ENCODE measurements around the gene RGSL1. TPM values are rescaled to one million over a fixed set of nuclear protein-coding genes. Genes with fewer than 3 reads are reported as not detected.

RGSL1 gene
- total and polyA plus RNA-seq, 2 donors = 0.02 TPM; not detected in 1

DNA sequence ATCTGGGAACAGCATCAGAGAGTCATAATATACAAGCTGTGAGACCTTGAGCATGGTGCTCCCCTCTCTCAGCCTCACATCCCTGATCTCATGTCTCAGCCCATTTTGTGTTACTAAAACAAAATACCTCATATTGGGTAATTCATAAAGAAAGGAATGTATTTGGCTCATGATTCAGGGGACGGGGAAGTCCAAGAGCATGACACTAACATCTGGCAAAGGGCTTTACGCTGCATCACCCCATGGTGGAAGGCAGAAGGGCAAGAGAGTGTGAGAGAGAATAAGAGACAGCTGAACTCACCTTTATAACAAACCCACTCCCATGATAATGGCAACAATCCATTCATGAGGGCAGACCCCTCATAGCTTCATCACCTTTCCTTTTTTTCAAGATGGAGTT lies 102.6 kb downstream of the RGSL1 start:
- H3K4me1 ChIP-seq (ENCODE audit: control insufficient read depth in 2 of 2, insufficient read depth in 2 of 2, low read length in 2 of 2) = no peaks in the 10 kb centered on the region
- no peaks in the 10 kb centered on the region for H3K27me3 ChIP-seq (ENCODE audit: control insufficient read depth in 2 of 2, insufficient read depth in 1 of 2, low read length in 1 of 2)
- H3K9me3 ChIP-seq (ENCODE audit: control insufficient read depth in 2 of 2, insufficient read depth in 1 of 2, low read length in 1 of 2) = peaks cover 0 to 1% of the 10 kb centered on the region in 2 donors
- no peak overlapping the region for H3K4me3 ChIP-seq (ENCODE audit: low read length in 2 of 2)
- no peak overlapping the region for H3K27ac ChIP-seq (ENCODE audit: low read depth in 1 of 2, low read length in 1 of 2)
- no peaks in the 10 kb centered on the region for H3K36me3 ChIP-seq (ENCODE audit: control insufficient read depth in 2 of 2, insufficient read depth in 2 of 2, low read length in 1 of 2)
- no peak for DNase-seq (ENCODE audit: low read depth in 6 of 9, low spot score in 9 of 9)
- WGBS = 98% methylated on average over 2 of the region's 2 CpGs

DNA sequence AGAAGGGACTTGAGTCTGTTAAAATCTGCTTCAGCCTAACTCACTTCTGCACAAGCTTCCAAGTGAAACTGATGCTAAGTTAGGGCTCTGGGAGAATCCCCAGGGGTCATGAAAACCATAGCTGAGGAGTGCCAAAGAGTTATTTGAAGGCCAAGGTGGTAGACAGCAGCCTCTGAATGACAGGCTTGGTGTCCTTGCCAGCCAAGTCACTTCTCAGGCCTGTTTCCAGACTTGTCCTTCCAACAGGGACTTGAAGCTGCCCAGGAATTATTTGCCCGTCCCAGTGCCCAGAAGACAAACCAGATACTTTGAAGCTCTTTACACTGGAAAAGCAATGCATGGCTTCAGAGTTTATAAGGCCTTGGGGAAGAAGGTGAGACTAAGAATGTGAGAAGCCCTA lies 105.5 kb downstream of the RGSL1 start:
- Histone ChIP-seq H3K4me3 (ENCODE audit: low read length in 2 of 2) (no peak overlapping the region), H3K27me3 (ENCODE audit: control insufficient read depth in 2 of 2, insufficient read depth in 1 of 2, low read length in 1 of 2) (no peaks in the 10 kb centered on the region), H3K36me3 (ENCODE audit: control insufficient read depth in 2 of 2, insufficient read depth in 2 of 2, low read length in 1 of 2) (no peaks in the 10 kb centered on the region), H3K27ac (ENCODE audit: low read depth in 1 of 2, low read length in 1 of 2) (no peak overlapping the region), H3K4me1 (ENCODE audit: control insufficient read depth in 2 of 2, insufficient read depth in 2 of 2, low read length in 2 of 2) (no peaks in the 10 kb centered on the region), H3K9me3 (ENCODE audit: control insufficient read depth in 2 of 2, insufficient read depth in 1 of 2, low read length in 1 of 2) (peaks cover 0 to 1% of the 10 kb centered on the region in 2 donors)
- no peak for DNase-seq (ENCODE audit: low read depth in 6 of 9, low spot score in 9 of 9)
- 98% methylated on average over 1 of the region's 1 CpG for WGBS

GRCh38 chr1:182556279-182556678 lies 106.3 kb downstream of the RGSL1 start:
- no peak for DNase-seq (ENCODE audit: low read depth in 6 of 9, low spot score in 9 of 9)
- Histone ChIP-seq H3K27ac (ENCODE audit: low read depth in 1 of 2, low read length in 1 of 2) (no peak overlapping the region), H3K36me3 (ENCODE audit: control insufficient read depth in 2 of 2, insufficient read depth in 2 of 2, low read length in 1 of 2) (no peaks in the 10 kb centered on the region), H3K9me3 (ENCODE audit: control insufficient read depth in 2 of 2, insufficient read depth in 1 of 2, low read length in 1 of 2) (peaks cover 0 to 1% of the 10 kb centered on the region in 2 donors), H3K4me3 (ENCODE audit: low read length in 2 of 2) (no peak overlapping the region), H3K27me3 (ENCODE audit: control insufficient read depth in 2 of 2, insufficient read depth in 1 of 2, low read length in 1 of 2) (no peaks in the 10 kb centered on the region), H3K4me1 (ENCODE audit: control insufficient read depth in 2 of 2, insufficient read depth in 2 of 2, low read length in 2 of 2) (no peaks in the 10 kb centered on the region)

DNA sequence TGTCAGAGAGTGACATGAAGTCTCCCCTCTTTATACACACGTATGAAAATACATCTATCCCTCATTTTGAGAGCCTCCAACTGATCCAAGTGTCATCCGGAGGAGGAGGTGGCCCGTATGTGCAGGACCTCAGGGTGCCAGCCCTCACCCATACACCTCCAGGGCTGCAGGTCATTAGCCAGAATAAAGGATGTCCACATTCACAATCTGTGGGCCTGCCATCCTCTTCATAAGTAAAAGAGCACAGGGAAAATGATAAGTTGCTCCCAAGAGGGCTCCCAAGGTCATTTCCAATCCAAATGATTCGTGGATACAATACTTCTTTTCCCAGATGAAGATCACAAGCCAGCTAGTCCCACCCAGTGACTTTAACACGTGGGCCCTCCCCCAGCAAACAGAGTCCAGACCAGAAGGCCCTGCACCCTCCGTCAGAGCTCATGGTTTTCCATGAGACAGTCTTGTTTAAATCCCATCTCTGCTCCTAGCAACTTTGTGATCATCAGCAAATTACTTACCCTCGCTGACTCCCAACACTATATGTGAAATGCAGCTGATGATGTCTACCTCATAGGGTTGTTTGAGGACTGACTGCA lies 110.5 kb downstream of the RGSL1 start:
- whole genome bisulfite sequencing = 86% methylated on average over 7 of the region's 7 CpGs
- Histone ChIP-seq H3K4me1 (ENCODE audit: control insufficient read depth in 2 of 2, insufficient read depth in 2 of 2, low read length in 2 of 2) (no peaks in the 10 kb centered on the region), H3K27me3 (ENCODE audit: control insufficient read depth in 2 of 2, insufficient read depth in 1 of 2, low read length in 1 of 2) (no peaks in the 10 kb centered on the region), H3K36me3 (ENCODE audit: control insufficient read depth in 2 of 2, insufficient read depth in 2 of 2, low read length in 1 of 2) (no peaks in the 10 kb centered on the region), H3K4me3 (ENCODE audit: low read length in 2 of 2) (no peak overlapping the region), H3K9me3 (ENCODE audit: control insufficient read depth in 2 of 2, insufficient read depth in 1 of 2, low read length in 1 of 2) (no peaks in the 10 kb centered on the region), H3K27ac (ENCODE audit: low read depth in 1 of 2, low read length in 1 of 2) (no peak overlapping the region)
- DNase-seq (ENCODE audit: low read depth in 6 of 9, low spot score in 9 of 9) = no peak

DNA sequence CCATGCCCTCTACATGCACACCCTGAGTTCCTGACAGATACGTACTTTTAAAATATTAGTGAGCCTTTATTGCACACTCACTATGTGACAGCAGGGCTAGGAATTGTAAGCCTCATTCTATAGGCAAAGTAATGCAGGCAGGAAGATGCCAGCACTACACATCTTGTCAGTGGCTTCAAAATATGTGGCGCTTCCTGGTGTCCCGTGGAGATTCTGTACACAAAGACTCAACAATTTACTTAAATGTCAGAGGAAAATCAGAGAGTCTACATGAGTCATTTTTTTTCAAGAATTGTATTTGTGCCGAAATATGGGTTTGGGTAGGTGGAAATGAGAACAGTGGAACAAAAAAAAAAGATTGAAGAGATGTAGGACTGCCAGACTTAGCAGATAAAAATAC lies 111.5 kb downstream of the RGSL1 start:
- no peak overlapping the region for H3K27ac ChIP-seq (ENCODE audit: low read depth in 1 of 2, low read length in 1 of 2)
- H3K9me3 ChIP-seq (ENCODE audit: control insufficient read depth in 2 of 2, insufficient read depth in 1 of 2, low read length in 1 of 2) = no peaks in the 10 kb centered on the region
- H3K4me3 ChIP-seq (ENCODE audit: low read length in 2 of 2) = no peak overlapping the region
- DNase-seq (ENCODE audit: low read depth in 6 of 9, low spot score in 9 of 9) = no peak
- H3K27me3 ChIP-seq (ENCODE audit: control insufficient read depth in 2 of 2, insufficient read depth in 1 of 2, low read length in 1 of 2) = no peaks in the 10 kb centered on the region
- H3K4me1 ChIP-seq (ENCODE audit: control insufficient read depth in 2 of 2, insufficient read depth in 2 of 2, low read length in 2 of 2) = no peaks in the 10 kb centered on the region
- 92% methylated on average over 4 of the region's 4 CpGs for WGBS
- H3K36me3 ChIP-seq (ENCODE audit: control insufficient read depth in 2 of 2, insufficient read depth in 2 of 2, low read length in 1 of 2) = no peaks in the 10 kb centered on the region

DNA sequence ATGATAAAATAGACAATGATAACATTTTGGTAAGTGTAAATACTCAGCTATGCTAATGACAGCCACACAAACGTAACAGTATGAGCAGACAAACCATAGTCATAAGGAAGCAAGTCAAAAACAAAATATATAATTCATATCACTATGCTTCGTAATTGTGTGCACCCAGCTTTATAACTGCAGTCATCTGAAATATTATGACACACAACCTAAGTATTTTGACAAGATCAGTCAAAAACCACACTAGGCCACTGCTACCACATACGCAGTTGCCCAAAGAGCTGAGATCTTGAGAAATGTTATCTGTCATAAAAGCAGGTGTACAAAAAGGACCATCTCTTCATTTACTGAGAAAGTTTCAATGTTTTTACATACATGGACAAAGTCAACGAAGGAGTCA lies 113.1 kb downstream of the RGSL1 start:
- no peak for DNase-seq (ENCODE audit: low read depth in 6 of 9, low spot score in 9 of 9)
- Histone ChIP-seq H3K27me3 (ENCODE audit: control insufficient read depth in 2 of 2, insufficient read depth in 1 of 2, low read length in 1 of 2) (no peaks in the 10 kb centered on the region), H3K36me3 (ENCODE audit: control insufficient read depth in 2 of 2, insufficient read depth in 2 of 2, low read length in 1 of 2) (no peaks in the 10 kb centered on the region), H3K4me1 (ENCODE audit: control insufficient read depth in 2 of 2, insufficient read depth in 2 of 2, low read length in 2 of 2) (no peaks in the 10 kb centered on the region), H3K9me3 (ENCODE audit: control insufficient read depth in 2 of 2, insufficient read depth in 1 of 2, low read length in 1 of 2) (no peaks in the 10 kb centered on the region), H3K27ac (ENCODE audit: low read depth in 1 of 2, low read length in 1 of 2) (no peak overlapping the region), H3K4me3 (ENCODE audit: low read length in 2 of 2) (no peak overlapping the region)
- 95% methylated on average over 4 of the region's 4 CpGs for WGBS

DNA sequence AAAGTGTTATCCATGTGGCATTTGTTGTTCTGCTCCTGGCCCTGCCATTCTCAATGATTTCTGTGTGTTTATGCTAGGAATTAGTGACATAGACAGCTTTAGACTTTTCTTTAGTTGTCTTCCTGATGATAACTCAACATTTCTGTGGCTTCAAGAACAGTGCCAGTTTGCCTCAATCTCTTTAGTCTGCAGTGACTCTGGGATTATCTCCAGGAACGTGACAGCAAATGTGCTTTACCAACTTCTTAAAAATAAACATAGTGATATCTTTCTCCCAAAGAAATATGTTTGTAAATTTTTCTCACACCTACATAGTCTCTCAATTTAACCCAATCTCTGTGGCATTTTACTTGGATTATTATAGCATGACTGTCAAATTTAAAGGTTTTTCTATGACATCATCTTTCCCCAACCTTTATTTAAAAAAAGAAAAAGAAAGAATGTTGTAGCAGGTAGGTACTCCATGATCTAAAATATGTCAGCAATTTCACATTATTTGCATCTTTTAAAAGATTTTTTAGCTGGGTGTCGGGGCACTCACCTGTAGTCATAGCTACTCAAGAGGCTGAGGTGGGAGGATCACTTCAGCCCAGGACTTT lies 114.6 kb downstream of the RGSL1 start:
- Histone ChIP-seq H3K4me1 (ENCODE audit: control insufficient read depth in 2 of 2, insufficient read depth in 2 of 2, low read length in 2 of 2) (no peaks in the 10 kb centered on the region), H3K9me3 (ENCODE audit: control insufficient read depth in 2 of 2, insufficient read depth in 1 of 2, low read length in 1 of 2) (no peaks in the 10 kb centered on the region), H3K27ac (ENCODE audit: low read depth in 1 of 2, low read length in 1 of 2) (no peak overlapping the region), H3K36me3 (ENCODE audit: control insufficient read depth in 2 of 2, insufficient read depth in 2 of 2, low read length in 1 of 2) (no peaks in the 10 kb centered on the region), H3K4me3 (ENCODE audit: low read length in 2 of 2) (no peak overlapping the region), H3K27me3 (ENCODE audit: control insufficient read depth in 2 of 2, insufficient read depth in 1 of 2, low read length in 1 of 2) (no peaks in the 10 kb centered on the region)
- no peak for DNase-seq (ENCODE audit: low read depth in 6 of 9, low spot score in 9 of 9)
- WGBS = 92% methylated on average over 2 of the region's 2 CpGs

DNA sequence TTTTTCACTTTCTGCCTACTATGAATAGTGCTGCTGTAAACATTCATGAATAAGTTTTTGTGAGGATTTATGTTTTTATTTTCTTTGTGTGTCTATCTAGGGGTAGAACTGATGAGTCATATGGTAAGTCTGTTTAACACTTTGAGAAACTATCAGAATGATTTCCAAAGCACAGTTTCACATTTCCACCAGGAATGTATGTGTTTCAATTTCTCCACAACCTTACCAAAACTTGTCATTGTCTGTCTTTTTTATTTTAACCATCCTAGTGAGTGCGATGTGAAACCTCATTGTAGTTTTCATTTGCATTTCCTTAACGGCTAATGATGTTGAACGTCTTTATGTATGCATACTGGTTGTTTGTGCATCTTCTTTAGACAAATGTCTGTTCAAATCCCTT lies 115.6 kb downstream of the RGSL1 start:
- WGBS = 76% methylated on average over 3 of the region's 3 CpGs
- no peaks in the 10 kb centered on the region for H3K9me3 ChIP-seq (ENCODE audit: control insufficient read depth in 2 of 2, insufficient read depth in 1 of 2, low read length in 1 of 2)
- DNase-seq (ENCODE audit: low read depth in 6 of 9, low spot score in 9 of 9) = no peak
- H3K4me3 ChIP-seq (ENCODE audit: low read length in 2 of 2) = no peak overlapping the region
- H3K4me1 ChIP-seq (ENCODE audit: control insufficient read depth in 2 of 2, insufficient read depth in 2 of 2, low read length in 2 of 2) = no peaks in the 10 kb centered on the region
- no peak overlapping the region for H3K27ac ChIP-seq (ENCODE audit: low read depth in 1 of 2, low read length in 1 of 2)
- H3K36me3 ChIP-seq (ENCODE audit: control insufficient read depth in 2 of 2, insufficient read depth in 2 of 2, low read length in 1 of 2) = no peaks in the 10 kb centered on the region
- no peaks in the 10 kb centered on the region for H3K27me3 ChIP-seq (ENCODE audit: control insufficient read depth in 2 of 2, insufficient read depth in 1 of 2, low read length in 1 of 2)

DNA sequence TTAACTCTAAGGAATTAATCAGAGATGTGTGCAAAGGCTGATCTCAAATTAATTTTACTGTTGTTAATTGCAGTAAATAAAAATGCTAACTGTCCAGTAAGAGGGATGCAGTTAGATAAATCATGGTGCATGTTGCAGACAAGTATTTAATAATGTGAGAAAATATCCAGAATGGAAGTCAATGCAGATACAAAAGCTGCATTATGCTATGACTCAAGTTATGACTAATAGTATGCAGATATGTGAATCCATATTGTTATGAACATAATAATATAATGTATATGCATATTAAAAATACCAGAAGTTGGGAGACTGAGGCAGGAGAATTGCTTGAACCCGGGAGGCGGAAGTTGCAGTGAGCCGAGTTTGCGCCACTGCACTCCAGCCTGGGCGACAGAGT lies 117.7 kb downstream of the RGSL1 start:
- Histone ChIP-seq H3K27me3 (ENCODE audit: control insufficient read depth in 2 of 2, insufficient read depth in 1 of 2, low read length in 1 of 2) (no peaks in the 10 kb centered on the region), H3K4me3 (ENCODE audit: low read length in 2 of 2) (no peak overlapping the region), H3K4me1 (ENCODE audit: control insufficient read depth in 2 of 2, insufficient read depth in 2 of 2, low read length in 2 of 2) (no peaks in the 10 kb centered on the region), H3K9me3 (ENCODE audit: control insufficient read depth in 2 of 2, insufficient read depth in 1 of 2, low read length in 1 of 2) (no peaks in the 10 kb centered on the region), H3K36me3 (ENCODE audit: control insufficient read depth in 2 of 2, insufficient read depth in 2 of 2, low read length in 1 of 2) (no peaks in the 10 kb centered on the region), H3K27ac (ENCODE audit: low read depth in 1 of 2, low read length in 1 of 2) (no peak overlapping the region)
- 98% methylated on average over 5 of the region's 5 CpGs for WGBS
- no peak for DNase-seq (ENCODE audit: low read depth in 6 of 9, low spot score in 9 of 9)

All from thymus (tissue), 11 donors.